ENCODE data around the gene MAPKAP1. TPM values are rescaled to one million over a fixed set of nuclear protein-coding genes. Genes with fewer than 3 reads are reported as not detected.
"Not testable (repeated sequence)": the region's sequence is repeated elsewhere in the genome, so short reads cannot be mapped to it uniquely, and the experiment has no call there.

MAPKAP1 gene
- total RNA-seq, 2 donors from 2014 or later = 53.8 to 72.1 TPM

- no peaks in the 10 kb centered on the region for H3K9me3 Mint-ChIP-seq
- no peak overlapping the region for H3K27ac Mint-ChIP-seq
- DNase-seq (ENCODE audit: low spot score in 2 of 2) (no peak), ATAC-seq (no peak)
- peaks cover 0 to 14% of the 10 kb centered on the region in 2 donors for H3K36me3 Mint-ChIP-seq
These were observed 37.6 kb upstream of the MAPKAP1 start for GRCh38 chr9:125744616-125745015.

DNA sequence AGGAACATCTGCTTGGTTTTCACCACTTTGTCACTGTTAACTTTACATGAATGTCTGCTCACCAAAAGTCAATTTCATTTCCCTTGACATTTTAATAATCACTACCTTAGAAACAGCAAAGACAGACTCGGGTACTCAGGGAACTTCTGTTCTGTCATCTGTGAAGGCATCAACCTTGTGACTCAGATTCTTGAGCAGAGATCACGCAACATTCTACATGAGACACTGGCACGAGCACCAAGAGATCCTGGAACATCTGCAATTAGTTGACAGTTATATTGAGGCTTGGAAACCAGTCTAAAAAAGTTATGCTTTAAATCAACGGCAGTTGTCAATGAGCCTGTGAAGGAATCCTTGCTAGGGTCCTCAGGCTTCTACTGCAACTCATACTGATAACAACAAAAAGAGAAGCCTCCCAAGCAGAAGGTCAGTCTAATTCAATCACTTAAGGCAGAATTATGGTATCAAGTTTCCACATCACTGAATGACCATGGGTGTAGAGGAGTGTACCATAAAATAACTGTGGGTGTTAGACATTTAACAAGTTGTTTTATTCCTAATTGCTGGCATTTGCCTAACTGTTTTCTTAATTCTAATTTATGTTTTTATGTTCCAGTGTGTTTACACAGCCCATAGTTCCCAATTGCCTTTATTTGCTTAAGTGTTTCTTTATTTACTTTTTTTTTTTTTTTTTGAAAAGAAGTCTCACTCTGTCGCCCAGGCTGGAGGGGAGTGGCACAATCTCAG is 36.8 kb upstream of the MAPKAP1 start:
- Mint-ChIP-seq H3K36me3 (peaks cover 0 to 7% of the 10 kb centered on the region in 2 donors), H3K27ac (no peak overlapping the region), H3K9me3 (no peaks in the 10 kb centered on the region)
- ATAC-seq (no peak), DNase-seq (ENCODE audit: low spot score in 2 of 2) (no peak)

DNA sequence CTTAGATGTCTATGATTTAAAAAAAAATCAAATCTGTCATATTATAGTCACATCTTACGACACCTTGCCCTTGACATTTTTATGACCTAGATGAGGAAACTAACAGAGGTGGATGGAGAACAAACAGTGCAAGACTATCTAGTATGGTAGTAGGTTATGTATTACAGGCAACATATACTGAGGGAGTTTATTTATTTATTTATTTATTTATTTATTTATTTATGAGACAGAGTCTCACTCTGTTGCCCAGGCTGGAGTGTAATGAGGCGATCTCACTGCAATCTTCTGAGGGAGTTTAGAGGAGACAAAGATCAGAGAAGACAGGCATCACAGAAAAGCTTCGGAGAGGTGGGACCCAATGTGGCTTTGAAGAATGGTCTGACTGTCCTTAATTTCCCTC is 35.6 kb upstream of the MAPKAP1 start:
- DNase-seq (ENCODE audit: low spot score in 2 of 2) = no peak
- H3K27ac Mint-ChIP-seq = no peak overlapping the region
- H3K9me3 Mint-ChIP-seq = no peaks in the 10 kb centered on the region
- no peak for ATAC-seq
- no peaks in the 10 kb centered on the region for H3K36me3 Mint-ChIP-seq

DNA sequence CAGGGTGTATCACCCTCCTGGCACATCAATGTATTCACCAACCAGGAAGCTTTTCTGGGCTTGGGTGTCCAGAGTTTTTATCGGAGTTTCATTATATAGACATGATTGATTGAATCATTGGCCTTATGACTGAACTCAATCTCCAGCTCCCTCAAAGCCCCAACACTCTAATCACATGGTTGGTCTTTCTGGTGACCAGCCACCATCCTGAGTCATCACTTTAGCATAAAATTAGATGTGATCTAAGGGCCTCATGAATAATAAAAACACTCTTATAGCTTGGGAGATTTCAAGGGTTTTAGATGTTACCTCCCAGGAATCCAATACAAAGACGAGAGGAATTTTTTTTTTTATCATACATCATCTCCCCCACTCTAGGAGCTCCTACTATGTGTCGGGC is 32.4 kb upstream of the MAPKAP1 start:
- Mint-ChIP-seq H3K9me3 (no peaks in the 10 kb centered on the region), H3K36me3 (no peaks in the 10 kb centered on the region), H3K27ac (no peak overlapping the region)
- DNase-seq (ENCODE audit: low spot score in 2 of 2) (no peak), ATAC-seq (no peak)

DNA sequence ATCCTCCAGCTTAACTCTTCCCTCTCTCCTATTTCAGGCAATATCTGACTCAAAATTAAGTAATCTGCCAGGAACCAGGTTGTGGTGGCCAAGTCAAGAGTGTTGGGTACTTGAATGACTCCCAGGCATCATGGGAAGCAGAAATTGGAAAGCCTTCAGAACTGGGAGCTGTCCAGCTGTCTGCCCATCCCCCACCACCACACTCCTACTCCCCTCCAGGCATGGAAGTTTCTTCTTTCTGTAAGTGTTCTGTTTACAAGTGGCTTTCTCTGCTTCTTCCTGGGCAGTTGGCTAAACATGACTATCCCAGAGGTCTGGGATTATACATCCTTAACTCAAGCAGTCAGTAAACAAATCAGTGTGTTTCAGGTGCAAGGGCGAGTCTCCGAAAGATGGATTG is 25.6 kb upstream of the MAPKAP1 start:
- DNase-seq (ENCODE audit: low spot score in 2 of 2) (no peak), ATAC-seq (no peak)
- Mint-ChIP-seq H3K36me3 (no peaks in the 10 kb centered on the region), H3K27ac (no peak overlapping the region), H3K9me3 (no peaks in the 10 kb centered on the region)

- H3K9me3 Mint-ChIP-seq = no peaks in the 10 kb centered on the region
- no peaks in the 10 kb centered on the region for H3K36me3 Mint-ChIP-seq
- DNase-seq (ENCODE audit: low spot score in 2 of 2) (no peak), ATAC-seq (no peak)
- H3K27ac Mint-ChIP-seq = no peak overlapping the region
These were observed 23.2 kb upstream of the MAPKAP1 start for GRCh38 chr9:125730168-125730567.

DNA sequence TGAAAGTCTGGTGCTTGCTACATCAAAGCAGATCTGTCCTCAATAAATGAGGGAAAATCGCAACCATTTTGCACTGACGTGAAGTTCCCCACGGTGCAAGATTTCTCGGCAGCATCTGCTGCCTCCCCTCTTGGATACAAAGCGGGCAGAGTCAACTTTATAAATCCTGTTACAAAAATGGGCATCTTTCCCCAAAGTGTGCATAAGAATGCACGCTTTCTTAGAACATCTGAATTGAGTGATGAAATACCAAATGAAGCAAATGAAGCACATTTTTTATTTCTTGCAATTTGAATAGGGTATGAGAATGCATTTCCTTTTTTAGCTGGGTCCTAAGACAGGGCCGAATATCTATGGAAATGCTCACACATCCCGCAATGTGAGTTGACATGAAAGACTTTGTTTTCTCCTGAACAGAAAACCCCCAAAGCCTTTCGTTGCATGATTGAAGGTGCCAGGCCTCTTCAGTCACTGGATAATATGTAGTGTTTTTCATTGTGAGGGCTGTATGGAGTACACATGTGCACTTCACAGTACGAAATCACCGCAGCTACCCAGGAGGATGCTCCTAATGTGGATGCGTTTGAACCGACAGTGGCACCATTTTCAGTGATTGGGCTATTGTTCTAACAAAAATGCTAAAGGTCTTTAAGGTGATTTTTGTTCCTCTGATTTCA is 19.6 kb upstream of the MAPKAP1 start:
- no peaks in the 10 kb centered on the region for H3K36me3 Mint-ChIP-seq
- H3K27ac Mint-ChIP-seq = no peak overlapping the region
- ATAC-seq (no peak), DNase-seq (ENCODE audit: low spot score in 2 of 2) (no peak)
- H3K9me3 Mint-ChIP-seq = no peaks in the 10 kb centered on the region

DNA sequence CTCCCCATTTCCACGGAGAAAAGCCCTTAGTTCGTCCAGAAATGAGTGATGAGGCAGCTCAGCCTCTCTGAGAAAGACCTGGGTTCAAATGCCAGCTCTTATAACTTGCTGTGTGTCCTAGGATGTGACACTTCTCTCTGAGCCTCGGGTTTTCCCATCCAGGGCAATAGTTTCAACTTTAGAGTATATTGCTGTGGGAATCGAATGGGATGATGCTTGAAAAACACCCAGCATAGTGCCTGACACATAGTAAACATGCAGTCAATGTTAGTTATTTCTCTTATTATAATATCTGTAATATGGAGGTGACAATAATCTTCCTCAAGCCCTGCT is 430 bp upstream of the MAPKAP1 start:
- no peaks in the 10 kb centered on the region for H3K9me3 Mint-ChIP-seq
- ATAC-seq (peak in 1 of 2 donors; percentile 18), DNase-seq (ENCODE audit: low spot score in 2 of 2) (no peak)
- peak overlapping the region; percentile 93 for H3K27ac Mint-ChIP-seq
- H3K36me3 Mint-ChIP-seq = peaks cover 0 to 19% of the 10 kb centered on the region in 2 donors

DNA sequence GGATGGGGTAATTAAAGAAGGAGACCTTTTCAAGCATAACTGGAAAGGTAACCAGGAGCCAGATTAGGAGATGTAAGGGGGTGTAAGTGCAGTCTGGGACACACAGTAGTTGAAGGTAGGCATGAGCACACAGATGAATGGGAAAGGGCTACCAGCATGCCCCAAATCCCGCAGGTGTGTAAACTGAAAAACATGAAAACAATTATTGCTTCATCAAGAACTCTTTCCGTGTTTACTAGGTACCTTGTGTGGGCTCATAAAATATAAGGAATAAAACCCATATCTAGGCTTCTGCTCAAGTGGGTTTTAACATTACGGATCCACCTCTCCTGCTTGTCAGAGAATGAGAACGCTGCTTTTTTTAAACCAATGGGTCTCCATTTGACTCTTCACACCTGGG is 1.1 kb downstream of the MAPKAP1 start:
- H3K27ac Mint-ChIP-seq = peak overlapping the region in 1 of 2 donors; percentile 93
- peaks cover 0 to 19% of the 10 kb centered on the region in 2 donors for H3K36me3 Mint-ChIP-seq
- DNase-seq (ENCODE audit: low spot score in 2 of 2) = no peak
- no peak for ATAC-seq
- H3K9me3 Mint-ChIP-seq = no peaks in the 10 kb centered on the region

- DNase-seq (ENCODE audit: low spot score in 2 of 2) (no peak), ATAC-seq (no peak)
- Mint-ChIP-seq H3K36me3 (peaks cover 0 to 19% of the 10 kb centered on the region in 2 donors), H3K9me3 (no peaks in the 10 kb centered on the region), H3K27ac (no peak overlapping the region)
These were observed 3.3 kb downstream of the MAPKAP1 start for GRCh38 chr9:125703662-125704061.

GRCh38 chr9:125701351-125701750 is 5.7 kb downstream of the MAPKAP1 start:
- H3K27ac Mint-ChIP-seq = no peak overlapping the region
- DNase-seq (ENCODE audit: low spot score in 2 of 2) (peak in 1 of 2 donors; percentile 7), ATAC-seq (peak; percentile 87 to 88)
- peaks cover 7 to 16% of the 10 kb centered on the region in 2 donors for H3K36me3 Mint-ChIP-seq
- H3K9me3 Mint-ChIP-seq = no peaks in the 10 kb centered on the region

GRCh38 chr9:125700791-125701190 is 6.2 kb downstream of the MAPKAP1 start:
- H3K9me3 Mint-ChIP-seq = no peaks in the 10 kb centered on the region
- ATAC-seq (peak; percentile 86 to 95), DNase-seq (ENCODE audit: low spot score in 2 of 2) (peak; percentile 7 to 64)
- no peak overlapping the region for H3K27ac Mint-ChIP-seq
- peaks cover 7 to 11% of the 10 kb centered on the region in 2 donors for H3K36me3 Mint-ChIP-seq

- peaks cover 2 to 7% of the 10 kb centered on the region in 2 donors for H3K36me3 Mint-ChIP-seq
- no peak for DNase-seq (ENCODE audit: low spot score in 2 of 2)
- no peak overlapping the region for H3K27ac Mint-ChIP-seq
- H3K9me3 Mint-ChIP-seq = no peaks in the 10 kb centered on the region
- ATAC-seq = no peak
These were observed 7.1 kb downstream of the MAPKAP1 start for GRCh38 chr9:125699870-125700269.

GRCh38 chr9:125696106-125696647 is 10.8 kb downstream of the MAPKAP1 start:
- ATAC-seq = no peak

DNA sequence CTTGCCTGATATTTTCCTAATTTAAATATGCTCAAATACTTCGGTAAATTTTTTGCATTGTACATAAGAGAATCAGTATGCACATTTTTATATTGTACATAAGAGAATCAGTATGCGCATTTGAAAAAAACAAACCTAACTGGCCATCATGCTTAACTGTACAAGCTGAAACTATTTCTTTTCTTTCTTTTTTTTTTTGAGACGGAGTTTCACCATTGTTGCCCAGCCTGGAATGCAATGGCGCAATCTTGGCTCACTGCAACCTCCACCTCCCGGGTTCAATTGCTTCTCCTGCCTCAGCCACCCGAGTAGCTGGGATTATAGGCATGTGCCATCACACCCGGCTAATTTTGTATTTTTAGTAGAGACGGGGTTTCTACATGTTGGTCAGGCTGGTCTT is 11.5 kb downstream of the MAPKAP1 start:
- not testable (repeated sequence) for H3K9me3 Mint-ChIP-seq; ATAC-seq; DNase-seq (ENCODE audit: low spot score in 2 of 2); H3K27ac Mint-ChIP-seq; H3K36me3 Mint-ChIP-seq

More at GRCh38 chr9:125696106-125696647, 10.8 kb downstream of the MAPKAP1 start:
- no peaks in the 10 kb centered on the region for H3K9me3 Mint-ChIP-seq
- H3K36me3 Mint-ChIP-seq = peaks cover 0 to 7% of the 10 kb centered on the region in 2 donors
- H3K27ac Mint-ChIP-seq = no peak overlapping the region
- DNase-seq (ENCODE audit: low spot score in 2 of 2) = no peak

- no peak for ATAC-seq
- Mint-ChIP-seq H3K9me3 (no peaks in the 10 kb centered on the region), H3K36me3 (peaks cover 0 to 7% of the 10 kb centered on the region in 2 donors), H3K27ac (no peak overlapping the region)
- DNase-seq (ENCODE audit: low spot score in 2 of 2) = no peak
These were observed 12.5 kb downstream of the MAPKAP1 start for GRCh38 chr9:125694478-125694877.

DNA sequence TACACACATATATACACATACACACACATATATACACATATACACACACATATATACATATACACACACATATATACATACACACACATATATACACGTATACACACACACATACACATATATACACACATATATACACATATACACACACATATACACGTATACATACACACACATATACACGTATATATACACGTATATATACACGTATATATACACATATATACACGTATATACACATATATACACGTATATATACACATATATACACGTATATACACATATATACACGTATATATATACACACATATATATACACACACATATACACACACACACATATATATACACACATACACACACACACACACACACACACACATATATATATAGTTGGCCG is 13.5 kb downstream of the MAPKAP1 start:
- H3K9me3 Mint-ChIP-seq; ATAC-seq; H3K36me3 Mint-ChIP-seq; H3K27ac Mint-ChIP-seq; DNase-seq (ENCODE audit: low spot score in 2 of 2): not testable (repeated sequence)

- H3K36me3 Mint-ChIP-seq = peaks cover 0 to 5% of the 10 kb centered on the region in 2 donors
These were observed 15.1 kb downstream of the MAPKAP1 start for GRCh38 chr9:125691869-125692268.

More at GRCh38 chr9:125691869-125692268, 15.1 kb downstream of the MAPKAP1 start:
- DNase-seq (ENCODE audit: low spot score in 2 of 2) (no peak), ATAC-seq (no peak)
- H3K9me3 Mint-ChIP-seq = no peaks in the 10 kb centered on the region
- no peak overlapping the region for H3K27ac Mint-ChIP-seq
